Skin epidermis (tissue), 12 donors: ENCODE results near the gene CHST14.

ENCODE experiments used
- H3K27ac ChIP-seq, 21 experiments: fragments of 200-600 bp; sonication (generic) in 11 of 21; one replicate each; pipeline ENCODE4 v1.5.0; 2020; ENCODE audit warnings: mild to moderate bottlenecking in 3 of 21, inconsistent platforms in 2 of 21, moderate library complexity in 2 of 21
- H3K4me3 ChIP-seq, 7 experiments: fragments of 200-600 bp; sonication (generic) in 2 of 7; one replicate each; pipeline ENCODE4 v1.5.0; 2020; ENCODE audit warnings: inconsistent platforms in 2 of 7, mild to moderate bottlenecking in 2 of 7, moderate library complexity in 1 of 7

The CHST14 gene

GRCh38 chr15:40470423-40471104 is at the start of gene CHST14:
Gene CHST14 (plus strand): TSS chr15:40470984. CDS start chr15:40471214, 230 bp downstream.
- H3K4me3 ChIP-seq = peak within 1 kb of the TSS; percentile 71 to 84 (median 76)
- H3K27ac ChIP-seq = peak within 1 kb of the TSS; percentile 57 to 96 (median 88)

GRCh38 chr15:40421246-40422157 is 49.3 kb upstream of the CHST14 start:
- no peak overlapping the region for H3K4me3 ChIP-seq
- H3K27ac ChIP-seq = no peak overlapping the region

DNA sequence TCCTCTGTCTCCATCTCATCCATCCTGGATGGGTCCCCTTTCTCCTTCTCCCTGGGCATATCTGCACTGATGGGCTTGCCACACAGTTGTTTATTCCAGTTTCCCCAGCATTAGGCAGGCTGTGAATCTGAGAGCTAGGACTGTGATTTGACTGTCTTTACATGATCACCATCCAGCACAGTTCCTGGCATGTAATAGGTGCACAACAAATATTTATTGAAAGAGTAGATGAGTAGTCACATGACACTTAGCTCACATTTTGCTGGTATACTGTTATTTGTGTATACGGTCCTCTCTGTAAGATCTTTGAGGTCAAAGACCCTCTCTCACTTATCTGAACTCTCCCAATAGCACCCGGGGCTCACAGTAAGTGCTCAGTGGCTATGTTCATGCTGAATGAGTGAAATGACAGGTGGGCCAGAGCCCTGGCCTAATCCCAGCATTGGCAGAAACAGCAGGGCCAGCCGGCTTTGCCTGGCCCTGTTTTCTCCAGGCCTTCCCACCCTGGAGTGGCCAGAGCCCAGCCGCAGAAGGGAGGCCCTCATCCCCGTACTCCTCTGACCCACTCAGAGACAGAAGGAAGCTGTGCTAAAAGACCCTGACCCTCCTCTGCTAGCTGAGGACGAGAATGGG is 46.2 kb upstream of the CHST14 start:
- no peak overlapping the region for H3K27ac ChIP-seq
- H3K4me3 ChIP-seq = no peak overlapping the region

GRCh38 chr15:40425681-40426080 is 45.1 kb upstream of the CHST14 start:
- Histone ChIP-seq H3K27ac (no peak overlapping the region), H3K4me3 (no peak overlapping the region)

- Histone ChIP-seq H3K27ac (no peak overlapping the region), H3K4me3 (no peak overlapping the region)
Measured at GRCh38 chr15:40427188-40427587, 43.6 kb upstream of the CHST14 start.

DNA sequence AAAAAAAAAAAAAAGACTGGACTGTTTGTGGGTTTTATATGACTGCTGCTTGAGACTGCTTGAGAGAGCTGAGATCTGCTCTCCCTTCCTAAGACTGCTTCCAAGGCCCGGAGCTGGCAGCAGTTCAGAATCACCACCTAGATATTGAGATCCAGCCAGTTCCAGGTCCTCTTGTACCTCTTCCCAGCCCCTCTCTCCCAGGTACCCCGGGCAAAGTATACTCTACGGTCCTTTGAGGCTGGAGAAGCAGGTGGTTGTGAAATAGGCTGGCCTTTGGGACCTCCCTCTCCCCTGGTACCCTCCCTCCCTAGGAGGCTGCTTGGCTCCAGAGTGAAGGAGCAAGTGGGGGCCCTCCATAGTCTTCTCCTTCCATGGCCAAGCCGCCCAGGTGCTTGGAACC is 42.6 kb upstream of the CHST14 start:
- Histone ChIP-seq H3K4me3 (no peak overlapping the region), H3K27ac (no peak overlapping the region)

DNA sequence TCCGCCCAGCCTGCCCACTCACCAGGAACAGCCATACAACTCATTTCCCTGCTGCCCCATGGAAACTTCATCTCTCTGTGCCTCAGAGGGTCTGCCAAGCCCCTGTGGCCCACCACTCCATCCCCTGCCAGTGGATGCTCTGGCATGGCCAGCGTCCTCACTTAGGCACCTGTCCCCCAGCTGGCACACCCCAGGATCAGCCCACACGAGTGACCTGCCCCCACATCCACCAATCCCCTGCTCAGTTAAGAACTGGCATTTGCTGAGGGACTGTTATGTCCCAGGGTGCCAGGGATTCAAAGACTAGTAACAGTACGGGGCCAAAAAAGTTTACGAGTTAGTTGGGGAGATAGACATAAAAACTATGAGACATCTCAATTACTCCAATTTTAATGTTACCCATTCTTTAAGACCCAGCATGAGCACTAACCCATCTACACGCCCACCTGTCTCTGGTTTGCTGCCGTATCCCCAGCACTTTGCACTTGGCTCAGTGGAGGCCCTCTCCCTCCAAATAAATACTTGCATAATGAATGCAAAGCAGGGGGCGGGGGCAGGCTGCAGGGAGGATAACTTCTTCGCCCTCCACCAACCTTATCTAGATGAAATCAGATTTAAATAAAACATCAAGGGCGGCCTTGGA is 41.6 kb upstream of the CHST14 start:
- H3K4me3 ChIP-seq = no peak overlapping the region
- H3K27ac ChIP-seq = no peak overlapping the region

DNA sequence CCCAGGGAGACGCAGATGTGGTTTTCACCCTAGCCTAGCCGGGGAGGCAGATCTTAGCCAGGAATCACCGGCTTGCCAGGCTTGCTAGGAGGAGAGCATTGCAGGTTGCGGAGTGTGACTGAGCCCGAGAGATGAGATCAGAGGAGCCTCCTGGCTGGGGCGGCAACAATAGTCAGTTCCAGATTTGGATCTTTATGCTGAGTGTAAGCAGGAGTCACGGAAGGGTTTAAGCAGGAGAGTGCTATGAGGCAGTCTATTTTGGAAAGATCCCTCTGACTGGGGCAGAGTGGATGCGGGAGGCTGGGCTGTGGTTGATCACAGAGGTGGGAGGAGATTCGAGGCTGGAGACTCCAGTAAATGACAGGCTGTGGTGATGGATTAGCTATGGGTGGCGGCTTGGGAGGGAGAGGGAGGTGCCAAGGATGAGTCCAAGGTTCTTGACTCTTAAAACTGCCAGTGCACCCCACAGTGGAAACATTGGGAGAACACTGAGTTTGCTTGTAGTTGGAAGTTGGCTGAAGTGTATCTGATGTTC is 40.4 kb upstream of the CHST14 start:
- H3K27ac ChIP-seq = no peak overlapping the region
- H3K4me3 ChIP-seq = no peak overlapping the region

DNA sequence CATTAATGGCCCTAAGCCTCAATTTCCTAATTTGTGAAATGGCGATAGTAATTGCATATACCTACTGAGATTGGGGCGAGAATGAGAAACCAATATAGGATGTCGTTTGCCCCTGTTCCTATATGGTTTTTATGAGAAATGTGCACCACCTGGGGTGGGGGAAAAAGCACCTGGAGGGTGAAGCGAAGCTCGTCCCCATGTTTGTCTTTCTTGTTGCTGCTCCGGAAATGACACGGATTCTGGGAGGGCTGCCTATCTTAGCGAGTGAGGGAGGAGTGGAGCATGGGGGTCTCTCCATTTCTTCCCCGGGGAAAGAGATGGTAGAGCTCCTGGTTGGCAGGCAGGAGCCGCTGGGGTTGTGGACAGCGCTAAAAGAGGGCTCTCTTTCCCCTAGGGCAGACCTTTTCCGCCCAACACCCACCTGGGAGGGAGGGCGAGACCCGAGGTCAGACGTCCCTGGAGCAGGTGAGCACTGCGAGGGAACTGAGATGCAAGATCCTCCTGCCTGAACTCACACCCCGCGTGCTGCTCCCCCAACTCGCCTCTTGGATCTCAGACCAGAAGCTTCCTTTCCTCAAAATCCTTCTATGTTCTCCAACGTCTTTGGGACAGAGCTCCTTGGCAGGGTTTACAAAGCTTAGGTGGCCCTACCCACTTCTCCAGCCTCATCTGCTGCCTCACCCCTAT is 35.6 kb upstream of the CHST14 start:
- Histone ChIP-seq H3K4me3 (no peak overlapping the region), H3K27ac (no peak overlapping the region)

- Histone ChIP-seq H3K4me3 (peak overlapping the region in 5 of 7 experiments; percentile 8 to 27 (median 20)), H3K27ac (peak overlapping the region in 1 of 21 experiments; percentile 40)
Measured at GRCh38 chr15:40435710-40436089, 35.1 kb upstream of the CHST14 start.

- Histone ChIP-seq H3K27ac (peak overlapping the region in 1 of 21 experiments; percentile 40), H3K4me3 (peak overlapping the region in 6 of 7 experiments; percentile 8 to 27 (median 14))
Measured at GRCh38 chr15:40436116-40436891, 34.5 kb upstream of the CHST14 start.

DNA sequence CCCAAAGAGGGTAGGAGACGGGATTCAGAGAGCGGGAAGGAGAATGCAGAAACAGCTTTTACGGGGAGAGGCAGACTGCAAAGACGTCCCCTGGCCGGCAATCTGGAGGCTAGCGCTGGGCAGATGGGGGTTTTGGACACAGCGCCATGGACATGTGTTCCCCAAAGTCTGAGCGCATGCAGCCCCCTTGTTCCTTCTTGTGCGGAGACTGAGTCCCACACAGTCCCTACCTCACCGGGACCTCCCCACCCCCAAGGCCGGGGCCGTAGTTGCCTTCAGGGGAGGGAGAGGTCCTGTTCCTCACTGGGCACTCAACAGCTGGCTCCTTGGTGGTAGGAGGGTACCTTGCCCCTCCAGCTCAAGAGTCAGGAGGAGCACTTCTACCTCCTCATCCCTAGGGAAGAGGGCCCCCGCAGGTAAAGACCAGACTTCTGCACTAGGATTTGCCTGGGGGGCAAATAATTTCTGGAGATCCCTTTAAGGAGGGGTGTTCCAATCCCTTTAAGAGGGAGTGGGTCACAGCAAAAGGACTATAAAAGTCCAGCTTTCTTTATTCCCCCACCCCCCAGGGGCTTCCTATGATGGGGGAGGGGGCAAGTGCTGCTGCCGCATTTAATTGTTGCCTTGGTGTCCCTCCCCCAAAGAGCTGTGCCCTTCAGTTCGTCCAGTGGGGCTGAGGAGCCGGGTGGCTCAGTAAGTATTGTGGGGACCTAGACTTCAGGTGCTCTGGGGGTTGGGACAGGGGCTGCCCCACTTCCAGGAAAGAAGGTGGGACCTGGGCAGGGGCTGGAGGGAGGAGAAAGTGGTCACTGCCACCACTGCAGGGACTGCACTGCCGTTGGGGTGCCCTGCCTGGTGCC is 33.7 kb upstream of the CHST14 start:
- Histone ChIP-seq H3K4me3 (peak overlapping the region in 1 of 7 experiments; percentile 24), H3K27ac (peak overlapping the region in 1 of 21 experiments; percentile 21)

GRCh38 chr15:40437752-40438687 is 32.8 kb upstream of the CHST14 start:
- H3K27ac ChIP-seq = no peak overlapping the region
- H3K4me3 ChIP-seq = no peak overlapping the region

- Histone ChIP-seq H3K27ac (no peak overlapping the region), H3K4me3 (no peak overlapping the region)
Measured at GRCh38 chr15:40438712-40439111, 32.1 kb upstream of the CHST14 start.

- Histone ChIP-seq H3K27ac (peak overlapping the region in 6 of 21 experiments; percentile 11 to 72 (median 25)), H3K4me3 (peak overlapping the region in 6 of 7 experiments; percentile 78 to 95 (median 90))
Measured at GRCh38 chr15:40439461-40439959, 31.3 kb upstream of the CHST14 start.
